ENCODE results near the gene MFRP. TPM values are rescaled to one million over a fixed set of nuclear protein-coding genes. Genes with fewer than 3 reads are reported as not detected.

The MFRP gene
- total RNA-seq, 1 experiment from 2014 or later: not detected

- Mint-ChIP-seq H3K4me1 (ENCODE audit: low read depth, unreplicated experiment) (peaks cover 9% of the 10 kb centered on the region), H3K27me3 (ENCODE audit: unreplicated experiment) (no peaks in the 10 kb centered on the region), H3K27ac (ENCODE audit: unreplicated experiment) (no peak overlapping the region), H3K36me3 (ENCODE audit: insufficient read depth, unreplicated experiment) (no peaks in the 10 kb centered on the region), H3K9me3 (ENCODE audit: low read depth, unreplicated experiment) (no peaks in the 10 kb centered on the region), H3K4me3 (ENCODE audit: low read depth, unreplicated experiment) (no peak overlapping the region)
- intact Hi-C loops (cut with micrococcal nuclease; ENCODE audit: unreplicated experiment): loop anchor here (5.0 kb wide), 1 partner anchor 48 kb away; no protein-coding TSS in a partner anchor
- TF ChIP-seq CTCF (IDR thresholded peaks at IDR 0.05; ENCODE audit: unreplicated experiment): no peak
- DNase-seq: no peak
- CTCF ChIA-PET: interaction anchor here (0.7 to 1.0 kb wide), 2 partner anchors 9 to 11 kb away, joined by 3 to 4 read pairs; partner anchors contain the start of gene USP2
- no TSS peak for BruUV-seq (replicated peaks)
Measured at GRCh38 chr11:119370486-119371046, 24.1 kb upstream of the MFRP start.

GRCh38 chr11:119369132-119369925 lies 22.8 kb upstream of the MFRP start:
- CTCF ChIA-PET: interaction anchor here (0.8 to 1.0 kb wide), 2 partner anchors 12 to 31 kb away, joined by 3 to 4 read pairs; partner anchors contain the start of gene USP2
- Mint-ChIP-seq H3K27me3 (ENCODE audit: unreplicated experiment) (peaks cover 9% of the 10 kb centered on the region), H3K4me1 (ENCODE audit: low read depth, unreplicated experiment) (peaks cover 9% of the 10 kb centered on the region), H3K27ac (ENCODE audit: unreplicated experiment) (no peak overlapping the region), H3K9me3 (ENCODE audit: low read depth, unreplicated experiment) (no peaks in the 10 kb centered on the region), H3K4me3 (ENCODE audit: low read depth, unreplicated experiment) (no peak overlapping the region), H3K36me3 (ENCODE audit: insufficient read depth, unreplicated experiment) (no peaks in the 10 kb centered on the region)
- no peak for TF ChIP-seq CTCF (IDR thresholded peaks at IDR 0.05; ENCODE audit: unreplicated experiment)
- DNase-seq: no peak
- BruUV-seq (replicated peaks): no TSS peak
- intact Hi-C loops (cut with micrococcal nuclease; ENCODE audit: unreplicated experiment): no loop called here

GRCh38 chr11:119368121-119369034 lies 21.9 kb upstream of the MFRP start:
- Mint-ChIP-seq H3K9me3 (ENCODE audit: low read depth, unreplicated experiment) (no peaks in the 10 kb centered on the region), H3K4me1 (ENCODE audit: low read depth, unreplicated experiment) (peaks cover 9% of the 10 kb centered on the region), H3K27me3 (ENCODE audit: unreplicated experiment) (peaks cover 13% of the 10 kb centered on the region), H3K27ac (ENCODE audit: unreplicated experiment) (no peak overlapping the region), H3K36me3 (ENCODE audit: insufficient read depth, unreplicated experiment) (no peaks in the 10 kb centered on the region), H3K4me3 (ENCODE audit: low read depth, unreplicated experiment) (no peak overlapping the region)
- no TSS peak for BruUV-seq (replicated peaks)
- intact Hi-C loops (cut with micrococcal nuclease; ENCODE audit: unreplicated experiment): no loop called here
- CTCF ChIA-PET: interaction anchor here (0.8 kb wide), 1 partner anchor 30 kb away, joined by 3 read pairs; no protein-coding TSS in a partner anchor
- no peak for TF ChIP-seq CTCF (IDR thresholded peaks at IDR 0.05; ENCODE audit: unreplicated experiment)
- peak; percentile 32 for DNase-seq

- no peak for DNase-seq
- Mint-ChIP-seq H3K27me3 (ENCODE audit: unreplicated experiment) (peaks cover 13% of the 10 kb centered on the region), H3K27ac (ENCODE audit: unreplicated experiment) (no peak overlapping the region), H3K4me1 (ENCODE audit: low read depth, unreplicated experiment) (peaks cover 9% of the 10 kb centered on the region), H3K4me3 (ENCODE audit: low read depth, unreplicated experiment) (no peak overlapping the region), H3K9me3 (ENCODE audit: low read depth, unreplicated experiment) (no peaks in the 10 kb centered on the region), H3K36me3 (ENCODE audit: insufficient read depth, unreplicated experiment) (no peaks in the 10 kb centered on the region)
- TF ChIP-seq CTCF (IDR thresholded peaks at IDR 0.05; ENCODE audit: unreplicated experiment): no peak
- intact Hi-C loops (cut with micrococcal nuclease; ENCODE audit: unreplicated experiment): no loop called here
- CTCF ChIA-PET: no interaction called here
- no TSS peak for BruUV-seq (replicated peaks)
Measured at GRCh38 chr11:119367661-119368120, 21.2 kb upstream of the MFRP start.
